ENCODE measurements around the gene ZDHHC13.

DNA sequence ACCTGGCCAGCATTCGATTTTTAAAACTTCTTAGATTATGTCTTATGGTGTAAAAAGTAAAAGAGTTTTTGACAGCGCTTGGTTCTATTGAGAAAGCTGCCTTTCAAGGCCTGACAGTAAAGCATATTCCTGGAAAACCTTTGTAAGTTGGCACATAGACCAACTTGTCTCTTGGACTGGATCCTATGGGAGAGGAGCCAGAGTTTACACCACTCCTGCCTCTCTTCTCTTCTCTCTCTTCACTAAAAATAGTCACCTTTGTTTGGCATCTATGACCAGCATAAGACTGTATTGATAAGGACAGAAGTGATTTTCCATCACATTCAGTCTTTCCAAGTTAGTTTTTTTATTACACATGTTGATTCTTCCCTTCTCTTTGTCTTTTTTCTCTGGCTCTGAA is 51.1 kb downstream of the ZDHHC13 start:
- no peak for TF ChIP-seq ZNF565 (CRISPR knock-in tag; conservative IDR thresholded peaks at IDR 0.05; ENCODE audit: low read depth)
- no peak for TF ChIP-seq ZFP3 (CRISPR knock-in tag; IDR thresholded peaks at IDR 0.05)
- TF ChIP-seq SNAI2 (CRISPR knock-in tag; IDR thresholded peaks at IDR 0.05): no peak
- no peak for TF ChIP-seq ESRRG (CRISPR knock-in tag; IDR thresholded peaks at IDR 0.05)
- TF ChIP-seq, protein P1, sequence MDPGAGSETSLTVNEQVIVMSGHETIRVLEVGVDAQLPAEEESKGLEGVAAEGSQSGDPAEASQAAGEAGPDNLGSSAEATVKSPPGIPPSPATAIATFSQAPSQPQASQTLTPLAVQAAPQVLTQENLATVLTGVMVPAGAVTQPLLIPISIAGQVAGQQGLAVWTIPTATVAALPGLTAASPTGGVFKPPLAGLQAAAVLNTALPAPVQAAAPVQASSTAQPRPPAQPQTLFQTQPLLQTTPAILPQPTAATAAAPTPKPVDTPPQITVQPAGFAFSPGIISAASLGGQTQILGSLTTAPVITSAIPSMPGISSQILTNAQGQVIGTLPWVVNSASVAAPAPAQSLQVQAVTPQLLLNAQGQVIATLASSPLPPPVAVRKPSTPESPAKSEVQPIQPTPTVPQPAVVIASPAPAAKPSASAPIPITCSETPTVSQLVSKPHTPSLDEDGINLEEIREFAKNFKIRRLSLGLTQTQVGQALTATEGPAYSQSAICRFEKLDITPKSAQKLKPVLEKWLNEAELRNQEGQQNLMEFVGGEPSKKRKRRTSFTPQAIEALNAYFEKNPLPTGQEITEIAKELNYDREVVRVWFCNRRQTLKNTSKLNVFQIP (CRISPR knock-in tag; IDR thresholded peaks at IDR 0.05; ENCODE audit: borderline replicate concordance, low read depth): no peak
- no peak for TF ChIP-seq RARB (CRISPR knock-in tag; IDR thresholded peaks at IDR 0.05)
- no peak for TF ChIP-seq CSDC2 (CRISPR knock-in tag; IDR thresholded peaks at IDR 0.05)
- TF ChIP-seq, protein P2, sequence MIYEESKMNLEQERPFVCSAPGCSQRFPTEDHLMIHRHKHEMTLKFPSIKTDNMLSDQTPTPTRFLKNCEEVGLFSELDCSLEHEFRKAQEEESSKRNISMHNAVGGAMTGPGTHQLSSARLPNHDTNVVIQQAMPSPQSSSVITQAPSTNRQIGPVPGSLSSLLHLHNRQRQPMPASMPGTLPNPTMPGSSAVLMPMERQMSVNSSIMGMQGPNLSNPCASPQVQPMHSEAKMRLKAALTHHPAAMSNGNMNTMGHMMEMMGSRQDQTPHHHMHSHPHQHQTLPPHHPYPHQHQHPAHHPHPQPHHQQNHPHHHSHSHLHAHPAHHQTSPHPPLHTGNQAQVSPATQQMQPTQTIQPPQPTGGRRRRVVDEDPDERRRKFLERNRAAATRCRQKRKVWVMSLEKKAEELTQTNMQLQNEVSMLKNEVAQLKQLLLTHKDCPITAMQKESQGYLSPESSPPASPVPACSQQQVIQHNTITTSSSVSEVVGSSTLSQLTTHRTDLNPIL (CRISPR knock-in tag; IDR thresholded peaks at IDR 0.05; ENCODE audit: low read depth): no peak
- no peak for TF ChIP-seq GLIS3 (CRISPR knock-in tag; IDR thresholded peaks at IDR 0.05)
- TF ChIP-seq TOX (CRISPR knock-in tag; IDR thresholded peaks at IDR 0.05; ENCODE audit: borderline replicate concordance): no peak
- TF ChIP-seq ARNTL (CRISPR knock-in tag; IDR thresholded peaks at IDR 0.05; ENCODE audit: borderline replicate concordance, low read depth): no peak
